Measurements from ENCODE around the gene DYNLT2B. TPM values are rescaled to one million over a fixed set of nuclear protein-coding genes. Genes with fewer than 3 reads are reported as not detected.

Gene DYNLT2B
- total RNA-seq, 1 donor from 2014 or later, result 26.3 TPM

- Mint-ChIP-seq H3K4me3 (no peak overlapping the region), H3K9me3 (no peaks in the 10 kb centered on the region), H3K4me1 (ENCODE audit: unreplicated experiment) (no peaks in the 10 kb centered on the region), H3K27me3 (no peaks in the 10 kb centered on the region), H3K27ac (no peak overlapping the region), H3K36me3 (peaks cover 30% of the 10 kb centered on the region)
- DNase-seq (ENCODE audit: extremely low spot score, unreplicated experiment), result no peak
- TF ChIP-seq CTCF (conservative IDR thresholded peaks at IDR 0.05), result no peak
Observed at GRCh38 chr3:196241704-196242103, 76.3 kb downstream of the DYNLT2B start.

Other genes starting within 250 kb of the DYNLT2B start
- 140 and 247 TPM in 2 replicates for gene TFRC, start 236.2 kb downstream of the DYNLT2B start, total RNA-seq (ENCODE audit: low replicate concordance)
- 0.85 TPM in 1 of 2 replicates, not detected in the other for gene ZDHHC19, start 106.8 kb downstream of the DYNLT2B start, total RNA-seq (ENCODE audit: low replicate concordance)
- 3.7 and 4.7 TPM in 2 replicates for gene SLC51A, start 101.7 kb downstream of the DYNLT2B start, total RNA-seq (ENCODE audit: low replicate concordance)
- gene PCYT1A, start 30.5 kb downstream of the DYNLT2B start, total RNA-seq (ENCODE audit: low replicate concordance), result 39.0 and 50.8 TPM in 2 replicates
- 1.1 TPM in 1 of 2 replicates, not detected in the other for gene TM4SF19, start 20.1 kb upstream of the DYNLT2B start, total RNA-seq (ENCODE audit: low replicate concordance)
- 77.2 and 89.2 TPM in 2 replicates for gene UBXN7, start 114.2 kb upstream of the DYNLT2B start, total RNA-seq (ENCODE audit: low replicate concordance)
- gene RNF168, start 185.5 kb upstream of the DYNLT2B start, total RNA-seq (ENCODE audit: low replicate concordance), result 21.2 and 23.5 TPM in 2 replicates
- not detected in 2 replicates for gene SMCO1, start 197.1 kb upstream of the DYNLT2B start, total RNA-seq (ENCODE audit: low replicate concordance)

Data from type B pancreatic cell (in vitro differentiated cells).